ENCODE data around the gene AMACR.

AMACR gene

GRCh38 chr5:34007621-34008600 is at the start of gene AMACR:
TSS of gene AMACR (minus strand) at chr5:34008050. CDS start at chr5:34008019, 31 bp downstream.
- peak; percentile 88 for DNase-seq

- no peak for DNase-seq
These were observed 49.7 kb upstream of the AMACR start for GRCh38 chr5:34057569-34057968.

GRCh38 chr5:34057118-34057517 is 49.3 kb upstream of the AMACR start:
- DNase-seq, result no peak

GRCh38 chr5:34055667-34056066 is 47.8 kb upstream of the AMACR start:
- DNase-seq, result no peak

GRCh38 chr5:34054400-34054729 is 46.5 kb upstream of the AMACR start:
- no peak for DNase-seq

- DNase-seq, result no peak
These were observed 45.9 kb upstream of the AMACR start for GRCh38 chr5:34053571-34054399.

GRCh38 chr5:34053133-34053532 is 45.3 kb upstream of the AMACR start:
- DNase-seq, result no peak

GRCh38 chr5:34051374-34051980 is 43.6 kb upstream of the AMACR start:
- no peak for DNase-seq

GRCh38 chr5:34047774-34048572 is 40.1 kb upstream of the AMACR start:
- DNase-seq, result no peak

- no peak for DNase-seq
These were observed 39.3 kb upstream of the AMACR start for GRCh38 chr5:34047143-34047542.

- DNase-seq, result no peak
These were observed 38.1 kb upstream of the AMACR start for GRCh38 chr5:34045996-34046395.

GRCh38 chr5:34045023-34045422 is 37.2 kb upstream of the AMACR start:
- peak; percentile 5 for DNase-seq

GRCh38 chr5:34043099-34043876 is 35.4 kb upstream of the AMACR start, which contains the start of gene C1QTNF3:
TSS of gene C1QTNF3 (minus strand) at chr5:34043213. CDS start at chr5:34043125, 88 bp downstream.
- DNase-seq, result no peak

- DNase-seq, result no peak
These were observed 34.5 kb upstream of the AMACR start for GRCh38 chr5:34042321-34042720.

- no peak for DNase-seq
These were observed 33.6 kb upstream of the AMACR start for GRCh38 chr5:34041247-34041972.

GRCh38 chr5:34040472-34040871 is 32.6 kb upstream of the AMACR start:
- DNase-seq, result no peak

GRCh38 chr5:34039398-34040157 is 31.7 kb upstream of the AMACR start:
- DNase-seq, result no peak

- DNase-seq, result no peak
These were observed 31.0 kb upstream of the AMACR start for GRCh38 chr5:34038838-34039237.

- DNase-seq, result no peak
These were observed 30.5 kb upstream of the AMACR start for GRCh38 chr5:34038390-34038789.

GRCh38 chr5:34037726-34038125 is 29.9 kb upstream of the AMACR start:
- no peak for DNase-seq
